NCI-H226 (cell line): ENCODE data around the gene FBXL16.
A peak's percentile ranks its signal among the peaks of the same experiment; 100 is the strongest.

Source experiments
- DNase-seq: peaks from one replicate; pipeline ENCODE4 v3.0.0-alpha.2; 2015

The FBXL16 gene

DNA sequence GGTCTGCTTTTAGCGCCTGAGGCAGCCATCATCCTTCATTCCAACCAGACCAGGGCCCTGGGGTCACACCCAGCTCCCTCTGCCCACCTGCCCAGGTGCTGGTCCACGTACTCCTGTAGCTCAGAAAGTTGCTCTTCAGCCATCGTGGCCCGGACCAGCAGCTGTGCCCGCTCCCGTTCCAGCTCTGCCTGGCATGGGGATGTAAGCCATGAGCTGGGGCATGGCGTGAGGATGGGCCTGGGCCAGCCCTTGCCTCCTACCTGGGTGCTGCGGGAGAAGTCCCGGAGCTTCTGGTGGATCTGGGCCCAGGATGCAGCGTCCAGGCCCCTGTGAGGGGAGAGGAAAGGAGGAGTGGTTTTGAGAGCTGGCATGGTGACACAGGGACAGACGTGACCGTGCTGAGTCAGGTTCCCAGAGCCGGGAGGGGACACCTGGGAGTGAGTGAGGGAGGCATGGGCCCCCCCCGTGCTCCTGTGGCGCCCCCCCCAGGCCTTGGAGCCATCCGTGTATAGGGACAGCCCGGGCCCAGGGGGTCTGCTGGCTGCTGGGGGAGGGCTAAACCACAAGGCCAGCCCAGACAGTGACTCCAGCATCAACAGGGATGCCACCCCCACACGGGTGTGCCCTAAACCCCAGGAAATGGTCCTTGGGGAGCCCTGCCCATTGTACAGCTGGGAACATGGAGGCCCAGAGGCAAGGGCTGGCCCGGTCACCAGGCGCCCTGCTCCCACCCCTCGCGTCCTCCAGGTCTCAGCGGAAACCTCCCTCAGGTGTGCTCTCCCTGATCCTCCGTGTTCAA, 17.4 kb upstream of the FBXL16 start:
- DNase-seq = no peak

DNA sequence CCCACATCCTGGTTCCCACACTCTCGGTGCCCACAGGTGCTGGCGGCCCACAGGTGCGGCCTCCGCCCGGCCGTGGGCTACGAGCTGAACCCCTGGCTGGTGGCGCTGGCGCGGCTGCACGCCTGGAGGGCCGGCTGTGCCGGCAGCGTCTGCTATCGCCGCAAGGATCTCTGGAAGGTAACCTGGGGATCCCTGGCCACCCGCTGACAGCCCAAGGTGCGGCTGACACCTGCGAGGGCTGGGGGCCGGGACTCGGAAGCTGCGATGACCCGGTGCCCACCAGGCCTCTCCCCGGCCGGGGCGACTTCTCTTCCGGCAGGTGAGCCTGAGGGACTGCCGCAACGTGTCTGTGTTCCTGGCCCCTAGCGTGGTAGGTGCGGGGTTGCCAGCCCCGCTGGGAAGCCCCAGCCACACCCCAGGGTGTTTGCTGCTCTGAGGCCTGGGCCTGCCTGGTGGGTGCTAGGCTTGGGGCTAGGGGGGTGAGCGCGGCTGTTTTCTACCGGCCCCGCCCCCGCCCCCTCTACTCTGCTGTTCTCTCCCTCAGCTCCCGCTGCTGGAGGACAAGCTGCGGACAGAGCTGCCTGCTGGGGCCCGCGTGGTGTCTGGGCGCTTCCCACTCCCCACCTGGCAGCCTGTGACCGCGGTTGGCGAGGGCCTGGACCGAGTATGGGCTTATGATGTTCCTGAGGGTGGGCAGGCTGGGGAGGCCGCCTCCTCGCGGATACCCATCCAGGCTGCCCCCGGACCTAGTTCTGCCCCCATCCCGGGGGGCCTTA, 16.4 kb upstream of the FBXL16 start:
- DNase-seq = no peak

DNA sequence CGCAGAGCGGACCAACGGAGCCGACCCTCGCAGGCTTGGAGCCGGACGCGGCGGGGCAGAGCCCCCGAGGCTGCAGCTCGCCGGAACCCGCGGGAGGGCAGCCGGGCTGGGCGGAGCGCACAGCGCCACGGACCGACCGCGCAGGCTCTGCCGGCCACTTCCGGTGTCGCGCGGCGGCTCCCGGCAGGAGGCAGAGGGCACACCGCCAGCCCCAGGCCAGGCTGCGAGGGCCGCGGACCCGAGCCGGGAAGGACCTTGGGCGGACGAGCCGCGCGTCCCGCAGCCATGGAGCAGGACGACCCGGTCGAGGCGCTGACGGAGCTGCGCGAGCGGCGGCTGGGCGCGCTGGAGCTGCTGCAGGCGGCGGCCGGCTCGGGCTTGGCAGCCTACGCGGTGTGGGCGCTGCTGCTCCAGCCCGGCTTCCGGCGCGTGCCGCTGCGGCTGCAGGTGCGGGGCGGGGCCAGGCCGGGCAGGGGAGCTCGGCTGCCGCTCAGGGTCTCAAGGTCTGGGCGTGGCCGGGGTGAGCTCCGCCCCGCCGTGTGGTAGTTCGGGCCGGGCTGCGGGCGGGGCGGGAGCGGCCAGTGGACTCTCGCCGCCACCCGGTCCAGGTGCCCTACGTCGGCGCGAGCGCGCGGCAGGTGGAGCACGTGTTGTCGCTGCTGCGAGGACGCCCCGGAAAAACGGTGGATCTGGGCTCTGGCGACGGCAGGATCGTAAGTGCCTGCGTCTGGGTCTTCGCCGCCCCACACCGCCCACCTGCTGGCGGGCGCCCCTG, 15.6 kb upstream of the FBXL16 start, which contains the start of gene ANTKMT:
ANTKMT (plus strand) TSS at position 157 of the 775 bp plus-strand sequence; CDS start at position 286, 129 bp downstream.
- DNase-seq = peak; percentile 87

DNA sequence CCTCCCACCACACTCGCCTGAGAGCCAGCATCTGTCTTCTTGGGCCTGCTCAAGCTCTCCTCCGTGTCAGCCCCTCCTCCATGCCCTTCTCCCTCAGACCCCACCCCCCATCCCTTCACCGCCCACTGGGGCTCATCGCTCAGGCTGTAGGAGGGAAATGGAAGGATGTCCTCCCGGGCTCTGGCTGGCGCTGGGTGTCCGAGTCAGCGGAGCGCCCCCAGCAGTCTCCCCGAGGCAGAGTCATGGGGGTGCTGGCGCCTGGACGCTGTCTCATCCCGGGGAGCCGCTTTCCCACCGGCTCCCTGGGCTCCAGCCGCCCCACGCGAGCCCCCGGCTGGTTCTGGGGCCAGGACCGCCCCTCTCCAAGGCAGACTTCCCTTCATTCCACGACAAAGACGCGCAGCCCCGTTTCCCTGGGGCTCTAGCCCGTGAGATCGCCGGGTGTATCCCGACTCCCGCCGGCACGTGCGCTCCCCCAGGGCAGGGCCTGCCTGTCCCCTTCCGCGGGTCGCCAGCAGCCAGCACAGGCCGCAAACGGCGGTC, 14.9 kb upstream of the FBXL16 start:
- peak; percentile 82 for DNase-seq

DNA sequence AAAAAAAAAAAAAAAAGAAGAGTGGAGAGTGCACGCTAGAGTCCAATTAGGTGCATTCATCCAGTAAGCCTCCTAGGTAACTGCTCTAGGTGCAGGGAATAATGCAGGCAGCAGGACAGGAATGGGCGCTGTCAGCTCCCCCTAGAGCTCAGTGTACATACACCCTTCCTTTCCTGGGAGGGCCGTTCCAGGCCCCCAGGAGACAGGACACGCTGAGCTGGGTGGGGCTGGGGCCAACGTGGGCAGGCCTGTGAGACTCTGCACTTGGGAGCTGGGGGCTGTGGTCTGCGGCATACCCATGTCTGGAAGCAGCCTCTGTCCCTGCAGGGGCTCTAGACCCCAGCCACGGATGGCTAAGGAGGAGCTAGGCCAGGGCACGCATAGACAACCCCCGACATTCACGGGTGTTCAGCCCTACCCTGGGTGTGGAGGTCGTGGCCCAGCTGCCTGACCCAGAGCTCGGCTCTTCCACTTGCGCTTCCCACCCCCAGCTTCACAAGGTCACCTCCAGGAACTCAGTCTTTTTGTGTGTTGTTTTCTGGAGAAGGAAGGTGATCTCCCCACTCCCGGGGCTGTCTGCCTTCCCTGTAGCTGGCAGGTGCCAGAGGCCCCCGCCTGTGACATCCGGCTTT, 14.3 kb upstream of the FBXL16 start:
- DNase-seq = peak; percentile 44

DNA sequence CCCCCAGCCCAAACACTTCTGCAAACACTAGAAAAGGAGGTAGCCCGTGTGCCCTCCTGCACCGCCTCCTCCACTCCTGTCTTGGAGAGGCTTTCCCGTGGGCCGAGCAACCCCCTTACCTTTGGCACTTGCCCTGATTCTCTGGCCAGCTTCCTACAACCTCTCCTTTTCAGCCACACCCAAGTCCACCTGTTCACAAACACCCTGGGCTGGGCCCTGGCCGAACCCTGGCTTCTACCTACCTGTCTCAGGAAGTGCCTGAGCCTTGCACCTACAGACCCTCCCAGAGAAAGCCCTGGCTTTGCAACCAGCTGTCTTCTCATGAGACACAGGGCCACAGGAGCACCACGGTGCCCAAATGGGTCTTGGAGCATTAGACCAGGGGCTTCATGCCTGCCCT, 13.3 kb upstream of the FBXL16 start:
- DNase-seq = no peak

DNA sequence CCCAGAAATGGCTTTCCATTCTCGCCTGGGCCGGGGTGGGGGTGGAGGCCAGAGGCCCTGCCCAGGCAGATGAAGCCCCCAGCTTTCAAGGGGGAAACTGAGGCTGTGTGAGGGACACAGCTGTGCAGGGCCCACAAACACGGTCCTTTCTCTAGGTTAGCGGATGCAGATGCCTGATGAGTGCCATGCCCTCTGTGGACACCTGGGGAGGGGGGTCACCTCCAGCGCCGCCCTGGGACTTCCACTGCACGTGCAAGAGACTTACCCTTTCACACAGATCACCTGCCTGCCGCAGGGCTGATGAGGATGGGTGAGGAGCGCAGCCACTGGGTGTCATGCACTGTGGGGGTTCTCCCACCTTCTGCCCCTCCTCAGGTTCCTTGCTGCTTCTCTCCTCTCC, 12.8 kb upstream of the FBXL16 start:
- no peak for DNase-seq

DNA sequence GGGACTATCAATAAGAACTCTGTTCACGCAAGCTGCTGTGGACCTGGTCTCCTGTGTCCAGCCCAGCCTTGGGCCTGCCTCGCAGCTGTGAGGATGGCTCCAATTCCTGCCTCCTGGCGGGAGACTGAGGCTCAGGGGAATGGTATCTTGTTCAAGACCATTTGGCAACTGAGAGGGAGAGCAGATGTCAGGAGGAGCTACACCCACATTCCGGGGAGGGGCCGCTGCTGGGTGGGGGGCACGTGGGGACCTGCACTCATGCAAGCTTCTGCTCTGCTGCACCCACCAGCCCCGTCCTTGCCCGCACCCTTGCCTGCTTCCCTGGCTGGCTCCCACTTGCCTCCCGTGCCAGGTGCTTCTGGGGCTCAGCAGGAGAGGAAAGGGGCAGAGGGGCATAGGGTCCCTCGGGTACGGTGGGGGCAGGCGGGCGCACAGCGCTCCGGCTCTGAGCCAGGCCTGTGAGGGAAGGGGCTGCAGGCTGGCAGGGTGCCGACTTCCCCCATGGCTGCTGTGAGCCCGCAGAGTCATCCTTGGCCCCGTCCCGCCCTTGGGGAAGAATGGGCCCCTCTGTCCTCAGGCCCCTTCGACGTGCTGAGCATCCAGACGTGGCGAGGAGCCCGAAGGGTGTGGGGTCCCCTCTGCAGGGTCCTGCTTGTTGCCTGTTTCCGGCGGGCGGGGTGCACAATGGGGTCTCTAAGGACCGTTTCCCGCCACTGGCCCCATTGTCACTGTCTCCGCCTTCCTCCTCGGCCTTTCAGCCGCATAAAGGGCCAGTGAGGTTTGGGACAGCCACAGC, 12.0 kb upstream of the FBXL16 start:
- no peak for DNase-seq

DNA sequence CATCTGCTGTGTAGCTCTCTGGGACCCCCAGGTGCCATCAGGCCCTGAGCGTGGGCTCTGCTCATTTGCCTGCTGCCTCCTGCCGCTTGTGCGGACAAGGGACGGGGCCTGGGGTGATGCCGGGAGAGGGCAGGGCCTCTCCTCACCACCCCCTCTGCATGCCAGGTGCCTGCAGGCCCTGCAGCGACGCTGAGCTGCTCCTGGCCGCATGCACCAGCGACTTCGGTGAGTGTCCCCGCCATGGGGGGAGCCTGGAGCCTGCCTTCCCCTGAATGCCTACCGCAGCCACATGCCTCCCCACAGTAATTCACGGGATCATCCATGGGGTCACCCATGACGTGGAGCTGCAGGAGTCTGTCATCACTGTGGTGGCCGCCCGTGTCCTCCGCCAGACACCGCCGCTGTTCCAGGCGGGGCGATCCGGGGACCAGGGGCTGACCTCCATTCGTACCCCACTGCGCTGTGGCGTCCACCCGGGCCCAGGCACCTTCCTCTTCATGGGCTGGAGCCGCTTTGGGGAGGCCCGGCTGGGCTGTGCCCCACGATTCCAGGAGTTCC, 11.2 kb upstream of the FBXL16 start:
- DNase-seq = no peak

DNA sequence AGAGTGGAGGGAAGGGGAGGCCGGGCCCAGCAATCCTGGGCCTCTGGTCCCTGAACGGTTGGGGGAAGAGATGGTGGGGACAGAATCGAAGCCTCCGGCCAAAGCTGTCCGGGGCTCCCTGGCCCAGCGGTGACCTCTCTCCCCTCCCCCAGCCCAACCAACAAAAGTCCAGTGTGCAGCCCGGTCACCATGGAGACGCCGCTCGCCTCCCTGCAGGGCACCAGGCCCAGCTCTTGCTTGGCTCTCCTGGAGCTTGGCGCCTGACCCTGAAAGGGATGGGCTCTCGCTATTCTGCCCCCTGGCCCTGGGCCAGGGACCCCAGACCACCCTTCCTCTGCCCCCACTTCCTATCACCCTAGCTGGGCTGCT, 10.6 kb upstream of the FBXL16 start:
- peak; percentile 9 for DNase-seq

DNA sequence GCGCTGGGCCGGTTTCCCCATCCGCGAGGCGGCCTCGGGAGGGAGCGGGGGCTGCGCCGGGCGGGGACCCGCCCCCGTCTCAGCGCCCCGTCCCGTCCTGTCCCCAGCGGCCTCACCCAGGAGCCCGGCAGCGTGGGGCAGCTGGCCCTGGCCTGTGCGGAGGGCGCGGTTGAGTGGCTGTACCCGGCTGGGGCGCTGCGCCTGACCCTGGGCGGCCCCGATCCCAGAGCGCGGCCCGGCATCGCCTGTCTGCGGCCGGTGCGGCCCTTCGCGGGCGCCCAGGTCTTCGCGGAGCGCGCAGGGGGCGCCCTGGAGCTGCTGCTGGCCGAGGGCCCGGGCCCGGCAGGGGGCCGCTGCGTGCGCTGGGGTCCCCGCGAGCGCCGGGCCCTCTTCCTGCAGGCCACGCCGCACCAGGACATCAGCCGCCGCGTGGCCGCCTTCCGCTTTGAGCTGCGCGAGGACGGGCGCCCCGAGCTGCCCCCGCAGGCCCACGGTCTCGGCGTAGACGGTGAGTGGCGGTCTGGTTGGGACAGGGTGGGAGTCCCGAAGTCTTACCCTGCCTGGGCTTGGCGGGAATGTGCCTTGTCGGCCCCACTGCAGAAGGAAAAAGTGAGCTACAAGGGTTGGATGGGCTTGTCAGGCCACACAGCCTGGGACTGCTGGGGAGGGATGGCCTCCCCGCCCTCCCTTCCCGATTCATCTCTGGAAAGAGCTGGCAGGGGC, 10.0 kb upstream of the FBXL16 start:
- DNase-seq = peak; percentile 31

DNA sequence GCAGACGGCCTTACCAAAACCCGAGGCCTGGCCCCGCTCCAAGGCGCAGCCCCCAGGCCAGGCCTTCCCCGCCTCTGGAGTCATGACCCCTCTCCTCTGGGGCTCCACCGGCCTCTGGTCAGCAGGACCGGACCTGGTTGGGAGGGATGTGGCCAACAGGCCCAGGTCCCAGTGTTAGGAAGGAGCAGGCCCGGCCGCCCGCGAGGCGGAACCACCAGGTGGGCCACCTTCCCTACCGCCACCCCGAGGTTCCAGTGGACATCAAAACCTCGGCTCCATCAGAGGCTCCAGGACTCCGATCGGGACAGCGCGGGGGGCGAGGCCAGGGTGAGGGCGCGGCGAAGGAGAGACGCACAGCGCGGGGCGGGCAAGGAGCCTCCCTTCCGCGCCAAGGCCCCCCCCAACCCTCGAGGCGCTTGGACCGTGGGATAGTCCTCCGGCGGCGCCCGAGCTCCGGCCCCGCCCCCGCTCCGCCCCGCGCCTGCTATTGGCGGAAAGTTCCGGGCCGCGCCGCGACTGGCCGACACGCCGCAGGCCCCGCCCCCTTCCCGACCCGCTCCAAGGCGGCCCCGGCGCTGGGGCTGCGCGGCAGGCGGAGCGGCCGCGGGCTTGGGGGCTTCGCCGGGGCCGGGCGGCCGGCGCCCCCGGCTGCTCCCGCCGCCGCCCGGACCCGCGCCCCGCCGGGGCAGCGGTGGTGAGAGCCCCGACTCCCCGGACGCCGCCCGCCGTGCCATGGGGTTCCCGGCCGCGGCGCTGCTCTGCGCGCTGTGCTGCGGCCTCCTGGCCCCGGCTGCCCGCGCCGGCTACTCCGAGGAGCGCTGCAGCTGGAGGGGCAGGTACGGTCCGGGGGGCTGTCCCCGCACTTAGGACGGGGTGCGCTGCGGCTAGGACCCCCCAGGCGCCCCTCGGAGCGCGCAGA, 9.2 kb upstream of the FBXL16 start, which contains the start of gene METRN:
METRN (plus strand) TSS at position 561 of the 919 bp plus-strand sequence; CDS start at position 733, 172 bp downstream.
- peak; percentile 86 for DNase-seq

DNA sequence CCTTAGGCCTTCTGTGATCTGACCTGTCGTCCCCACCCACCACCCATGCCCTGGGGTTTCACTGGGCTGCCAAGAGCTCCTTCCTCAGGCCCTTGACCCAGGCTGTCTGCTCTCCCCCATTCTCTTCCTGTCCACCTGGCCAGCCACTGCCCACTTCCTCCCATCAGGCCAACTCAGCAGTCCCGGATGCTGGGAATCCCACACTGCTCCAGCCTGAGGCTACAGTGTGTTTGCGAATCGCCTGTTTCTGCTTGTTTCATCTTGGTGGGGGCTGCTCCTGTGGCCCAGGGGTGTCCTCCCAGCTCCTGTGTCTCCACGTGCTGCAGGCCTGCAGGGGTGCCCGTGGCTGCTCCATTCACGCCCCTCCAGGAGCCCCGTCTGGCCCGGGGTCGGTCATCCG, 8.5 kb upstream of the FBXL16 start:
- DNase-seq = peak; percentile 80

DNA sequence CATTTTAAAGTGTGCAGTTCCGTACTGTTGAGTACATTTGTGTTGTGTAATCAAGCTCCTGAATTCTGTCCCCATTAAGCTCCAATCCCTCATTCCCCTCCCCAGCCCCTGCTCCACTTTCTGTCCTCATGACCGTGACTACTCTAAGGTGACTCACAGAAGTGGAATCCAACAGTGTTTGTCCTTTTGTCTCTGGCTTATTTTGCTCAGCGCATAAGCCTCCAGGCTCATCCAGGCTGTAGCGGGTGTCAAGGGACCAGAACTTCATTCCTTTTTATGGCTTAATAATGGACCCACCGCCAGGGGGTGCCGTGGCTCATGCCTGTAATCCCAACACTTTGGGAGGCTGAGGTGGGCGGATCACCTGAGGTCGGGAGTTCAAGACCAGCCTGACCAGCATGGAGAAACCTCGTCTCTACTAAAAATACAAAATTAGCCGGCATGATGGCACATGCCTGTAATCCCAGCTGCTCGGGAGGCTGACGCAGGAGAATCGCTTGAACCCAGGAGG, 7.2 kb upstream of the FBXL16 start:
- peak; percentile 66 for DNase-seq

DNA sequence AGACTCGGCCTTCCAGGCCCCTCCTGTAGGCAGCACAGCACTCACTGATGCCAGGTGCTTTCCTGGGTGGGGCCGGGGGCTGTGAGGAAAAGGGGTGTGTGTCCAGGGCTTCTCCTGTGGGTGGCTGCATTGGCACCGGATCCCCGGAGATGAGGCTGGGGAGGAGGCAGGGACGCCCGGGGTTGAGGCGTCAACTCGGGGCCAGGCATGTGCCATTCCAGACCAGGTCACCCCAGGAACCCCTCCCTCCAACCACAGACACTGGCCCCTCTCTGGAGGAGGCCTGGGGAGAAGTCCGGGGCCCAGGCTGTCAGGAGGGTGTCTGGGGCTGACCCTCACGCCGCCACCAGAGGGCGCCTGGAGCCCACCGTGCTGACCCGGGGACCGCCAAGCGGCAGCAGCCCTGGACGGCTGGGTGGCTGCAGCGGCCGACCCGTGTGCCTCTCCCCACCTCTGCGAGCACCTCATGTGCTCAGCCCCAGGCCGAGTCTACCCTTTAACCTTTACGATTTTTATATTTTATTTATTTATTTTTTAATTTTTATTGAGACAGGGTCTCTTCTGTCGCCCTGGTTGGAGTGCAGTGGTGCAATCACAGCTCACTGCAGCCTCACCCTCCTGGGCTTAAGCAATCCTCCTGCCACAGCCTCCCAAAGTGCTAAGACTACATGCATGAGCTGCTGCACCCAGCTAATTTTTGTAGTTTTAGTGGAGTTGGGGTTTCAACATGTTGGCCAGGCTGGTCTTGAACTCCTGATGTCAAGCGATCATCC, 6.1 kb upstream of the FBXL16 start:
- DNase-seq = peak; percentile 37

DNA sequence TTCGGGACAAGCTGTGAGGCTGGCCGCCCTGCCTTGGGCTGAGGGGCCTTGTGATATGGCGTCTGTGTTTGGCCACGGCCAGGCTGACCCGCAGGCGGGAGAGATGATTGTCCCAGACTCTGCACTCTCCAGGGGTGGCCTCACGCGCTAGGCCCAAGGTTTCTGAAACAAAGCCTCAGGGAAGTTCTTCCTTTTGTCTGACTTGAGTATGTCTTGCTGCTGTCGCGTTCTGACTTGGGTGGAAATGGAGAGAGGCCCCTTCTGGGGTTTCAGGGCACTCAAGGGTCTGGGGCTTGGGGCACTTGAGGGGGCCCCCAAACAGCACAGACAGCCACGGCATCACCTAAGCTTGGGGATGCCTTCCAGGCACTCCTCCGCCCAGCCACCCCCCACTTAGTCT, 5.5 kb upstream of the FBXL16 start:
- DNase-seq = no peak

DNA sequence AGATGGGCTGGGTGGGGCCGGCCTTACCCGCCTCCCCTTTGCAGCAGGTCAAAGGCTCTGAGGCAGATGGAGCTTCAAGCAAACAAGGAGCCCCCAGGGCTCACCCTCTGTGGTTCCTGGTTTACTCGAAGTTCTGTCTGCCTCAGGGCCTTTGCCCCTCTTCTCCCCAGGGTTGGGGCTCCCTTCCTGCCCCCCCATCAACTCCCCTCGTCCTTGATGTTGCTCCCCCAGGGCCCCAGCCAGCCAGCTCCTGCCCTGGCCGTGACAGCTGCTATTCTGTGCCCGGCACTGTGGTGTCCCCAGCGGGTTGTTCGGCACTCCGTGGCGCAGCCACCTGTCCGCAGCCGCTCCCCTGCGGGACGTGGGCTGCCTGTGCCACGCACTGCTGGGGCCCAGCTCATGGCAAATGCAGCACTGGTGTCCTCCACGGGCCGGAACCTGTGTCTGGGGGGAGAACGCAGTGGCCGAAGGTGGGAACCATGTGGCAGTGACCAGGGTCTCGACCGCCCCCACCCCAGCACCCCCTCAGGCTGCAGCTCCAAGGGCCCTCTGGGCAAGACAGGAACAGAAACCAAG, 5.0 kb upstream of the FBXL16 start:
- DNase-seq = no peak
